GM10847 (cell line): ENCODE data around the gene GLYATL3.

Source experiments
- POLR2A ChIP-seq: IDR thresholded peaks from 2 replicates; pipeline ENCODE4 v1.6.1; 2011; ENCODE audit not compliant: insufficient read length; ENCODE audit errors: extremely low read depth

Gene GLYATL3

DNA sequence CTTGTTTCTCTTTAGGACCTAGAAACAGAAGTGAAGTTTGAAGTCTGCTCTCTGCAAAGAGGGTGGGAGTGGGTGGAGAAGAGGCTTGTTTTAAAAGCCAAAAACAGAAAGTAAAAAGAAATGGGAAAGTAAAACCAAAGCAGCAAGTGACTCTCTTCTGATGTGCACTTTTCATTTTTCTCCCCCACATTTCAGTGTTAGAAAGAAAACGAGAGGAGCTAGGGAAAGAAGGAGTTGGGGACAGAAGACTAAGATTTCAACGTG is 52.1 kb downstream of the GLYATL3 start:
- no peak for TF ChIP-seq POLR2A

DNA sequence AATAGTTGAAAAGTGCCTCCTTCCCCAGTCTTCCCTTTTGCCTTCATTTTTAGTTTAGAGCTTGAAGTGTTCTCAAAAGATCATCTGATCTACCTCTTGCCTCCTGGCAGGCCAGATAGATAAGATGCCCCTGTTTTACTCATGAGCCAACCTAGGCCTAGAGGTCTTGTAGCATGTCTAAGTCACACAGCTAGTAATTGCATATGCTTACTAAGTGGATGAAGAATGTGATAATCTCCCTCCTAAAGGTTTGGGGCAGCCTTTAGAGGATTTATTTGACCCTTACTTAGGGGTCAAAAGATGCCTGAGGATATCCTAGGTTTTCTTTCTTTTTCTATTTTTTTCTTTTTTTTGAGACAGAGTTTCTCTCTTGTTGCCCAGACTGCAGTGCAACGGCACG is 52.9 kb downstream of the GLYATL3 start:
- TF ChIP-seq POLR2A, result no peak

DNA sequence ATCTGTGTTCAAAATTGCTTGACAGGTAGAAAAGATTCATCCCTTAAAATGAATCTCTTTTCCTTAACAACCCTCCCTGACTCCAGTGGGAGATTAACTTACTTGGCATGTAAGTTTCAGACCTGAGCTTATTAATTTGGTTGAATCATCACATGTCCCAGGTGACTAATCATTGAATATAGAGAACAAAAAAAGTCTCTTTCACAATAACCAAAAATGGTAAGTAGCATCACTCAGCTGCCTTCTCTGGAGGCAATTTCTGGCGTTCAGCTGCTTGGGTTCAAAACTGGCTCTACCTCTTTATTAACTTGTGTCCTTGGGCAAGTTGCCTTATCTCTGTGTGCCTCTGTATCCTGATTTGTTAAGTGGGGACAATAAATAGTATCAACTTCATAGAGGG is 53.7 kb downstream of the GLYATL3 start:
- TF ChIP-seq POLR2A, result no peak

DNA sequence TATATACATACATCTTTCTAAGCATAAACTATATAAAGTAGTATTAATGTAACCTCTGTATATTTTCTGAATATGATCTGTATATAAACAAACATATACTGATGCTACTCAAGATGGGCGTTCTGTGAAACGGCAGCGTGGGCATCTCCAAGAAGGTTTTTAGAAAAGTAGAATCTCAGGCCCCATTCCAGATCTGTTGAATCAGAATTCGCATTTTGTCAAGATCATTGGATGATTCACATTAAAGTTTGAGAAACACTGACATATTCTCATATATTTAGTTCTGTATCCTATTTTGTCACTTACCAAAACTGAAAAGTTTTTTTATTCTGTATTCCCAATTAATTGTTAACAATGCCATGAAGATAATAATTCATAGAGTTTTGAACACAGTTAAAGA is 56.2 kb downstream of the GLYATL3 start:
- no peak for TF ChIP-seq POLR2A

DNA sequence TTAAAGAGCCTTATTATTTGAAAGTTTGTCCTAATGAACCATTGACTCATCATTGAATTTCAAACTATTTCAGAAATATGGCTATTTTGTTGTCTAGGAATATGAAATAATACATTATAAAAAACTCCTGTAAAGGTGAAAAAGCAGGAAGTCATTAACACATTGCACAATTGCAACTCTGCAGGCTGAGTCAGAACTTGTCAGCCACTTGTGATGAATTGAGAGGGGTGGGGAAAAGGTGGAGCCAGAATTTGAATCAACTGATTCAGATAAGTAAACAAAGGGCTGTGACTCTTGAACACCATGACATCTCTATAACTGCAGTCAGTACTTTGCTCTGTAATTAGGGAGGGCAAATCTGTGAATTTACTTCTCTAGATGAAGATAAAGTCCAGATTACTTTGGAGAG is 56.7 kb downstream of the GLYATL3 start:
- no peak for TF ChIP-seq POLR2A

DNA sequence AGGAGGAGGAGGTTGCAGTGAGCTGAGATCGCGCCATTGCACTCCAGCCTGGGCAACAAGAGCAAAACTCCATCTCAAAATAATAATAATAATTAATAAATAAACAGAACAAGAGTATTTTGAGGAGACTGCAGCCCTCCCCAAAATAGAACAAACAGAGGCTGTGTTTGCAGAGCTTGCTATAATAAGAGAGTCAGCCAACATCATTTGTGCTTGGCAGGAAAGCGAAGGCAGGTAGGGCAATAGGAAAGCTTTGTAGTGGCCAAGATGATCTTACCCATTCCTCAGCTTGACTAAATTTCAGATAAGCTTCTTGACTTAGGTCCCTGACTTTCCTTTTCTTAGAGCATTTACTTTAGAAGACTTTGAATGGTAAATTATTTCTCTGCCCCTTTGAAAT is 57.5 kb downstream of the GLYATL3 start:
- no peak for TF ChIP-seq POLR2A

DNA sequence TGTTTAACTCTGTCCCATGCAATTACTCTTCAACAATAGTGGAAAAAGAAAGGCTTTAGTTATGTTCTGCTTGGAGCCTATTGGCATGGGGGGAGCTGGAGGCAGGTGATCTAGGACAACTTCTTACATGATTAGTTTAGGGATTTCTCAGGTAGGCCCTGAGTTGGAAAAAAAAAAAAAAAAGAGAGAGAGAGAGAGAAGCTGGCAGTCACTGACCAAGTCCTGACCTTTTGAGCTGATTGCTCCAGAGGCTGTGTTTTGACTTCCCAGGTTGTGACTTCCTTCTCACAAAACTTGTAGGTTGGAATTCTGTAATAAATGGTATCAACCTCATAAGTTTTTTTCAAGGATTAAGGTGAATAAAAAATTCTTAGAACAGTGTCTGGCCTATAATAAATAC is 58.5 kb downstream of the GLYATL3 start:
- TF ChIP-seq POLR2A, result no peak

DNA sequence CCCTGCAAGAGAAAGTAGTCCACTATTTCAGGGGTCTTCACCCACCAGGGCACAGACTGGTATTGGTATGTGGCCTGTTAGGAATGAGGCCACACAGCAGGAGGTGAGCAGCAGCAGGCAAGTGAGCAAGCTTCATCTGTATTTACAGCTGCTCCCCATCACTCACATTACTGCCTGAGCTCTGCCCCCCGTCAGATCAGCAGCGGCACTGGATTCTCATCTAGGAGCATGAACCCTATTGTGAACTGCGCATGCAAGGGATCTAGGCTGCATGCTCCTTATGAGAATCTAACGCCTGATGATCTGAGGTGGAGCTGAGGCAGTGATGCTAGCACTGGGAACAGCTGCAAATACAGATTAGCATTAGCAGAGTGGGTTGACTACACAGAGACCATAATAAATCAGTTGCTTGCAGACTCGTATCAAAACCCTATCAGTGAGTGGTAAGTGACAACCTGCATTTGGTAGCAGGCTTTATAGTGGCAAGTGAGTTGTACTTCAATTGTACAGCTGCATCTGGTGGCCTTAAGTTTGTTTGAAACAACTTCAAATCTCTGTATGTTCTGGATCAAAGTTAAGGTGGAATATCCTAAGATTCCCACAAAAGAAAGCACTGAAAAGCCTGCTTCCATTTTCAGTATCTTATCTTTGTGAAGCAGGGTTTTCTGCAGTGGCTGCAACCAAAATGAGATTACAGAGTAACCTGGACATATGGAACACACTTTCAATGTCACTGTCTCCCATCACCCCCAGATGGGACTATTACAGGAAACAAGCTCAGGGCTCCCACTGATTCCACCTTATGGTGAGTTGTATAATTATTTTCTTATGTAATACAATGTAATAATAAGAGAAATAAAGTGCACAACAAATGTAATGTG is 63.5 kb downstream of the GLYATL3 start:
- TF ChIP-seq POLR2A, result no peak

DNA sequence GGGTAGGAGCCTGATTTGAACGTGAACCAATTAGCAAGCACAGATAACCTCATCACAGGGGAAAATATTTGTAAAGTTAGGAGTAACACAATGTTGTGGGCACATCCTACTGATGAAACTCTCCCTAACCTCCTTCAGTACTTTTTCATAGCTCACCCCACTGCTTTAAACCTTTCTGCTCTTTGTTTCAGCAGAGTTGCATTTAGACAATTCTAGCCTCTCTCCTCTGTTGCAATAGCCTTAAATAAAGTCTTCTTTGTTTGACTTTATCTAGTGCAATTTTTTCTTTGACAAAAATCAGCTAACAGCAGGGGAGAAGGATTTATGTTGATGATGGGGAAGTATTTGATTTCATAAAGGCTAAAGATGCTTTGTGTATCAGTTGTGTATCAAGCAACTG is 64.8 kb downstream of the GLYATL3 start:
- no peak for TF ChIP-seq POLR2A

DNA sequence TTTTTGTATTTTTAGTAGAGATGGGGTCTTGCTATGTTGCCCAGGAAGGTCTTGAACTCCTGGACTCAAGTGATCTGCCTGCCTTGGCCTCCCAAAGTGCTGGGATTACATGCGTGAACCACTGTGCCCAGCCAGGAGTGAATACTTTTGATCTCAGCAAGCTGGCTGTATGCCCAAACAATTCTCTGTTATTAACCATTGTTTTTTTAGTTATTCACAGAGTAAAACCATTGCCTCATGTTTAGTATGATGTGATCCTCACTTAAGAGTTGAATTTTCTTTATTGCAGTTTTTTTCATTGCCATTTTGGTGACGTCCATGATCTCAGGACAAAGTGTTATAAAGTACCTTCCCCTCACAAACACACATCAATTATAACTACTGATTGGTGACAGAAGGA is 65.5 kb downstream of the GLYATL3 start:
- no peak for TF ChIP-seq POLR2A

DNA sequence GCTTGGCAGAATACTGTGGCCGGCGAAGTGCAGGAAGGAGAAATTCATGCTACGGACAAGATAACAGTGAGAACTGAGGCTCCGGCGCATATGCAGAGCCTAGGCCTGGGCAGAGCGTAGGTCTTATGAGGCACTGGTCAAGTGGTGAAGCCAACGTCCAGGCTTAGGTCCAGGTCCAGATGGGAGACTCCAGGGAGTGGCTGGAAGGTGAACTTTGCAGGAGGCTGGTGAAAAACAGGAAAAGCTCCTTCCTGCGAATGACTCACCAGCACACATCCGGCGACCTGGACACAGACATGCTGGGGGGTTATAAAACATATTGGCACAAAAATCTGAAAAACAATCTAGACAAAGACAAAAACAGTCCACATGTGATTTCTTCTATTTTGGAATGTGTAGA is 66.1 kb downstream of the GLYATL3 start:
- TF ChIP-seq POLR2A, result no peak

DNA sequence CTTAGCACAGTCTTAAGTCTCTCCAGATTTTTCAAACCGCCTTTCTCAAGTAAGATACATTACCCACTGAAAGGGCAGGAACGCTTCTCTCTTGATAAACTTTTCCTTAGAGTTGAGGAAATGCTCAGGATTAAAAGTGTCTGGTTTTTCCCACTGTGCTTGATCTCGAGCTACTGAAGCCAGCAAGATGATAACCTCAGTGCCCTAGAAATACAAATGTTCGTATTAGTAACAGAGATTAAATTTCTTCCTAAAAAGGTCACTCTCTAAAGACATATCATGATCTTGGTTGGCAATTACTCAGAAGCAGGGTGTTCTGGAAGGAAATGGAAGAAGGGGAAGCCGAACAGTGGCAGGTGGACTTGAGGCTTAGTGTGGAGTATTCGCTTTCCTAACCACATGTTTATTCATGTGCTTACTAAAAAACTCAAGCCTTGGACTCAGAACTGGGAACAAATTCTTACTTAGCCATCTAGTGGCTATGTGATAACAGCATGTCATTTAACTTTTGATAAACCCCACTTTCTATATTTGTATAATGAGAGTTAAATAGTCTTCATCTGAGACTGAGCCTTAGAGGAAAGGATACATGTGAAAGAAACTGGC is 70.9 kb downstream of the GLYATL3 start:
- TF ChIP-seq POLR2A, result no peak

DNA sequence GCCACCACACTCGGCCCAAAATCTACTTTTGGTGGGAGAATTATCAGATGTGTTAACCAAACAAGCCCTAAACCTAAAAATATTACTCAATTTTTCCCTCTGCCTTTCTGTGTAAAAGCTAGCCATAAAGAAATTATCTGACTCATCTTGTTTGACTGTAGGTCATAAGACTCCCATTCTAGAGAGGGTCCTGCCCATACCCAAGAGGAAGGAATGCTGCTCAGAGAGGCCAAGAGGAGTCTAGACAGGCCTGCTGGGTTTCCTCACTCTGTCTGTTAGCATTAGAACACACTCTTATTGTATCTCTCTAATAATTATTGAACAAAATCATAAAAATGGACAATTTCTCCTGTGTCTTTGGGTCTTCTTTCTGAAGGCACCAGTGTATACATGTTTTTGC is 76.9 kb downstream of the GLYATL3 start:
- no peak for TF ChIP-seq POLR2A
